GM23338 (cell line): ENCODE results near the gene TAGAP. TPM values are rescaled to one million over a fixed set of nuclear protein-coding genes. Genes with fewer than 3 reads are reported as not detected.

Experiments
- ATAC-seq: fragments of 200-7000 bp; cut with Tn5 transposase; 3 replicates; pipeline ENCODE4 v1.9.1; 2020
- DNase-seq: peaks from one replicate; pipeline ENCODE4 v3.0.0-alpha.2; 2015; ENCODE audit warnings: low spot score
- H2AFZ ChIP-seq: fragments of 200-600 bp; sonication (generic); 2 replicates; pipeline ENCODE4 v1.8.0; 2016; ENCODE audit warnings: antibody characterized with exemption, mild to moderate bottlenecking, moderate library complexity
- H3F3A ChIP-seq: fragments of 200-600 bp; sonication (generic); replicated peaks from 2 replicates; pipeline ENCODE4 v1.8.0; 2017; ENCODE audit warnings: antibody characterized with exemption, mixed run types, low read depth
- H3K27ac ChIP-seq: fragments of 200-600 bp; sonication (generic); 2 replicates; pipeline ENCODE4 v1.6.1; 2016; ENCODE audit warnings: low read depth
- H3K27me3 ChIP-seq: fragments of 200-600 bp; sonication (generic); 2 replicates; pipeline ENCODE4 v1.8.0; 2016; ENCODE audit warnings: mild to moderate bottlenecking, mixed run types, moderate library complexity; ENCODE audit not compliant: insufficient read depth
- H3K36me3 ChIP-seq: fragments of 200-600 bp; sonication (generic); 2 replicates; pipeline ENCODE4 v1.8.0; 2016; ENCODE audit warnings: mild to moderate bottlenecking; ENCODE audit not compliant: insufficient read depth
- H3K4me1 ChIP-seq: fragments of 200-600 bp; sonication (generic); 2 replicates; pipeline ENCODE4 v1.8.0; 2016; ENCODE audit warnings: mild to moderate bottlenecking, moderate library complexity; ENCODE audit not compliant: insufficient read depth
- H3K4me2 ChIP-seq: fragments of 200-600 bp; sonication (generic); 2 replicates; pipeline ENCODE4 v1.7.1; 2017; ENCODE audit warnings: mixed run types
- H3K4me3 ChIP-seq: fragments of 200-600 bp; sonication (generic); 2 replicates; pipeline ENCODE4 v1.6.1; 2016; ENCODE audit warnings: mixed run types
- H3K79me2 ChIP-seq: fragments of 200-600 bp; sonication (generic); replicated peaks from 2 replicates; pipeline ENCODE4 v1.8.0; 2017; ENCODE audit warnings: mild to moderate bottlenecking; ENCODE audit not compliant: insufficient read depth
- H3K9me2 ChIP-seq: fragments of 200-600 bp; sonication (generic); 2 replicates; pipeline ENCODE4 v1.8.0; 2017; ENCODE audit not compliant: insufficient read depth
- H4K20me1 ChIP-seq: fragments of 200-600 bp; sonication (generic); replicated peaks from 2 replicates; pipeline ENCODE4 v1.8.0; 2017; ENCODE audit warnings: mild to moderate bottlenecking; ENCODE audit not compliant: insufficient read depth
- H3K27ac Mint-ChIP-seq: 2 replicates; pipeline ENCODE4 v1.8.0; 2020; ENCODE audit warnings: inconsistent platforms, mild to moderate bottlenecking, moderate library complexity, mixed read lengths
- H3K27me3 Mint-ChIP-seq: 3 replicates; pipeline ENCODE4 v1.8.0; 2022; ENCODE audit warnings: low read depth, mild to moderate bottlenecking, moderate library complexity, mixed read lengths, inconsistent platforms; ENCODE audit not compliant: insufficient read depth, poor library complexity
- H3K36me3 Mint-ChIP-seq: 3 replicates; pipeline ENCODE4 v1.8.0; 2021; ENCODE audit warnings: low read depth, mild to moderate bottlenecking, inconsistent platforms, moderate library complexity, mixed read lengths
- H3K4me1 Mint-ChIP-seq: 3 replicates; pipeline ENCODE4 v1.8.0; 2020; ENCODE audit warnings: mild to moderate bottlenecking, inconsistent platforms, mixed read lengths
- H3K4me3 Mint-ChIP-seq: 3 replicates; pipeline ENCODE4 v1.8.0; 2021; ENCODE audit warnings: moderate library complexity, mild to moderate bottlenecking, inconsistent platforms, mixed read lengths
- H3K9me3 Mint-ChIP-seq: 3 replicates; pipeline ENCODE4 v1.8.0; 2020; ENCODE audit warnings: moderate library complexity, mild to moderate bottlenecking, inconsistent platforms, mixed read lengths
- CREB1 ChIP-seq: fragments of 250-450 bp; sonication (Bioruptor Pico); IDR thresholded peaks from 2 replicates; pipeline ENCODE4 v1.5.0; 2020; ENCODE audit warnings: low read depth, mild to moderate bottlenecking, moderate library complexity
- EZH2 ChIP-seq: fragments of 200-600 bp; sonication (generic); IDR thresholded peaks from one replicate; pipeline ENCODE4 v1.8.0; 2017; ENCODE audit warnings: antibody characterized with exemption, mild to moderate bottlenecking, low read depth; ENCODE audit not compliant: unreplicated experiment
- EZH2phosphoT487 ChIP-seq: fragments of 200-600 bp; sonication (generic); IDR thresholded peaks from one replicate; pipeline ENCODE4 v1.8.1; 2018; ENCODE audit warnings: antibody characterized with exemption; ENCODE audit not compliant: unreplicated experiment
- JUNB ChIP-seq: IDR thresholded peaks from one replicate; pipeline ENCODE4 v1.6.1; 2016; ENCODE audit warnings: antibody characterized with exemption; ENCODE audit not compliant: unreplicated experiment
- NANOG ChIP-seq: IDR thresholded peaks from 2 replicates; pipeline ENCODE4 v1.6.1; 2016; ENCODE audit warnings: antibody characterized with exemption, borderline replicate concordance
- POLR2AphosphoS5 ChIP-seq: IDR thresholded peaks from 2 replicates; pipeline ENCODE4 v1.6.1; 2016; ENCODE audit warnings: antibody characterized with exemption, low read depth
- STAT1 ChIP-seq: IDR thresholded peaks from one replicate; pipeline ENCODE4 v1.6.1; 2016; ENCODE audit warnings: antibody characterized with exemption; ENCODE audit not compliant: unreplicated experiment
- ZNF114 ChIP-seq: fragments of 250-450 bp; sonication (Bioruptor Pico); IDR thresholded peaks from 2 replicates; pipeline ENCODE4 v1.5.0; 2020; ENCODE audit warnings: mild to moderate bottlenecking, moderate library complexity
- ZNF331 ChIP-seq: fragments of 250-450 bp; sonication (Bioruptor Pico); IDR thresholded peaks from 2 replicates; pipeline ENCODE4 v1.5.0; 2020; ENCODE audit warnings: low read depth, mild to moderate bottlenecking, moderate library complexity
- polyA plus RNA-seq: library from polyadenylated mRNA; unstranded; fragments of >200 nt; fragmentation: Nextera tagmentation; extraction: Ambion mirVana; gene quantifications from 2 replicates; pipeline ENCODE4 v1.2.1, GENCODE V29; 2016
- total RNA-seq: library from RNA; depleted of rRNA; stranded (reverse); fragments of >200 nt; shearing (Covaris generic); gene quantifications from 2 replicates; pipeline ENCODE4 v1.2.3, GENCODE V29; 2014
- TF ChIP-seq, protein P1 (sequence below), 2 experiments: fragments of 200-600 bp in 1 of 2; sonication (generic) in 1 of 2; conservative IDR thresholded peaks; 2 replicates each; pipeline versions ENCODE4 v1.5.1 to v1.6.1; 2016 to 2017; ENCODE audit warnings: antibody characterized with exemption in 2 of 2, low read depth in 2 of 2, mild to moderate bottlenecking in 2 of 2, moderate library complexity in 1 of 2
- TF ChIP-seq, protein P2 (sequence below): IDR thresholded peaks from 2 replicates; pipeline ENCODE4 v1.6.1; 2016; ENCODE audit warnings: antibody characterized with exemption
- TF ChIP-seq, protein P3 (sequence below): fragments of 250-450 bp; sonication (Bioruptor Pico); IDR thresholded peaks from 2 replicates; pipeline ENCODE4 v1.5.0; 2020; ENCODE audit warnings: mild to moderate bottlenecking, moderate library complexity
- TF ChIP-seq, protein P4 (sequence below): IDR thresholded peaks from one replicate; pipeline ENCODE4 v1.6.1; 2018; ENCODE audit warnings: antibody characterized with exemption; ENCODE audit not compliant: unreplicated experiment

TAGAP gene
- total and polyA plus RNA-seq, 2 experiments from 2014 or later = not detected

DNA sequence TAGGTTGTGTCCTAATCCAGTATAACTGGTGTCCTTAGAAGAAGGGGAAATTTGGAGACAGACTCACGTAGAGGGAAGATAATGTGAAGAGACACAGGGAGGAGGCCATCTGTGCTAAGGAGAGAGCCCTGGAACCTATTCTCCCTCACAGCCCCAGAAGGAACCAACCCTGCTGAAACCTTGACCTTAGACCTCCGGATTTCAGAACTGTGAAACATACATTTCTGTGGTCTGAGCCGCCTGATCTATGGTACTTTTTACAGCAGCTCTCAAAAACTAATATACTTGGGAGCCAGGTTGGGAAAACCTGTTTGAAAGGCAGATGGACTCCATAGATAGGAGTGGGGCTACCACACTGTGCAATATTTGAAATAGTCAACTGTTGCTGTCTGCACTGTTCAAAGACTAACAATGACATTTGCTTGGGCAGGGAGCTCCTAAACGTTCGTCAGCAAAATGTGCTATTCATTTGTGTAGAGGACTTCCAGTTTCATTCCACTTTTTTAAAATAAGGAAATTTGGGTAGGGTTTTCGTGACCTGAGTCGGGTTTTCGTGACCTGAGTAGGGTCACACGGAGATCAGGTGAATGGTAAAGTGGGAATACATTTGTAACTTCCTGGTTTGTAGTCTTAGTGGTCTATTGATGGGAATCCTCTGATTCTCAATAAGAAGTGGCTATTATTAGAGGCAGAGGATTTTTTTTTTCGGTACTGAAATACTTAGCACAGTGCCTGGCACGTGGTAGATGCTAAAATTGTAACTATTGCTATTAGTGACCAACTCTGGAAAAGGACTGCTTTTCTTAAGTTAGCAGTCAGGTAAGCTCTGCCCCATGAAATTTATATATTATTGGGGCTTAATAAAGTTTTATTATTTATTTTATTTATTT lies 11.4 kb downstream of the TAGAP start:
- no peaks in the 10 kb centered on the region for H3K36me3 Mint-ChIP-seq
- TF ChIP-seq NANOG (no peak), ZNF331 (CRISPR knock-in tag) (no peak), JUNB (no peak), EZH2phosphoT487 (no peak), ZNF114 (CRISPR knock-in tag) (no peak), CREB1 (CRISPR knock-in tag) (no peak), POLR2AphosphoS5 (no peak), STAT1 (no peak), EZH2 (no peak)
- TF ChIP-seq, protein P1, sequence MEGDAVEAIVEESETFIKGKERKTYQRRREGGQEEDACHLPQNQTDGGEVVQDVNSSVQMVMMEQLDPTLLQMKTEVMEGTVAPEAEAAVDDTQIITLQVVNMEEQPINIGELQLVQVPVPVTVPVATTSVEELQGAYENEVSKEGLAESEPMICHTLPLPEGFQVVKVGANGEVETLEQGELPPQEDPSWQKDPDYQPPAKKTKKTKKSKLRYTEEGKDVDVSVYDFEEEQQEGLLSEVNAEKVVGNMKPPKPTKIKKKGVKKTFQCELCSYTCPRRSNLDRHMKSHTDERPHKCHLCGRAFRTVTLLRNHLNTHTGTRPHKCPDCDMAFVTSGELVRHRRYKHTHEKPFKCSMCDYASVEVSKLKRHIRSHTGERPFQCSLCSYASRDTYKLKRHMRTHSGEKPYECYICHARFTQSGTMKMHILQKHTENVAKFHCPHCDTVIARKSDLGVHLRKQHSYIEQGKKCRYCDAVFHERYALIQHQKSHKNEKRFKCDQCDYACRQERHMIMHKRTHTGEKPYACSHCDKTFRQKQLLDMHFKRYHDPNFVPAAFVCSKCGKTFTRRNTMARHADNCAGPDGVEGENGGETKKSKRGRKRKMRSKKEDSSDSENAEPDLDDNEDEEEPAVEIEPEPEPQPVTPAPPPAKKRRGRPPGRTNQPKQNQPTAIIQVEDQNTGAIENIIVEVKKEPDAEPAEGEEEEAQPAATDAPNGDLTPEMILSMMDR (conservative IDR thresholded peaks at IDR 0.05; ENCODE audit: low read depth in 2 of 2) = no peak
- TF ChIP-seq, protein P2, sequence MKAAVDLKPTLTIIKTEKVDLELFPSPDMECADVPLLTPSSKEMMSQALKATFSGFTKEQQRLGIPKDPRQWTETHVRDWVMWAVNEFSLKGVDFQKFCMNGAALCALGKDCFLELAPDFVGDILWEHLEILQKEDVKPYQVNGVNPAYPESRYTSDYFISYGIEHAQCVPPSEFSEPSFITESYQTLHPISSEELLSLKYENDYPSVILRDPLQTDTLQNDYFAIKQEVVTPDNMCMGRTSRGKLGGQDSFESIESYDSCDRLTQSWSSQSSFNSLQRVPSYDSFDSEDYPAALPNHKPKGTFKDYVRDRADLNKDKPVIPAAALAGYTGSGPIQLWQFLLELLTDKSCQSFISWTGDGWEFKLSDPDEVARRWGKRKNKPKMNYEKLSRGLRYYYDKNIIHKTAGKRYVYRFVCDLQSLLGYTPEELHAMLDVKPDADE = no peak
- TF ChIP-seq, protein P3, sequence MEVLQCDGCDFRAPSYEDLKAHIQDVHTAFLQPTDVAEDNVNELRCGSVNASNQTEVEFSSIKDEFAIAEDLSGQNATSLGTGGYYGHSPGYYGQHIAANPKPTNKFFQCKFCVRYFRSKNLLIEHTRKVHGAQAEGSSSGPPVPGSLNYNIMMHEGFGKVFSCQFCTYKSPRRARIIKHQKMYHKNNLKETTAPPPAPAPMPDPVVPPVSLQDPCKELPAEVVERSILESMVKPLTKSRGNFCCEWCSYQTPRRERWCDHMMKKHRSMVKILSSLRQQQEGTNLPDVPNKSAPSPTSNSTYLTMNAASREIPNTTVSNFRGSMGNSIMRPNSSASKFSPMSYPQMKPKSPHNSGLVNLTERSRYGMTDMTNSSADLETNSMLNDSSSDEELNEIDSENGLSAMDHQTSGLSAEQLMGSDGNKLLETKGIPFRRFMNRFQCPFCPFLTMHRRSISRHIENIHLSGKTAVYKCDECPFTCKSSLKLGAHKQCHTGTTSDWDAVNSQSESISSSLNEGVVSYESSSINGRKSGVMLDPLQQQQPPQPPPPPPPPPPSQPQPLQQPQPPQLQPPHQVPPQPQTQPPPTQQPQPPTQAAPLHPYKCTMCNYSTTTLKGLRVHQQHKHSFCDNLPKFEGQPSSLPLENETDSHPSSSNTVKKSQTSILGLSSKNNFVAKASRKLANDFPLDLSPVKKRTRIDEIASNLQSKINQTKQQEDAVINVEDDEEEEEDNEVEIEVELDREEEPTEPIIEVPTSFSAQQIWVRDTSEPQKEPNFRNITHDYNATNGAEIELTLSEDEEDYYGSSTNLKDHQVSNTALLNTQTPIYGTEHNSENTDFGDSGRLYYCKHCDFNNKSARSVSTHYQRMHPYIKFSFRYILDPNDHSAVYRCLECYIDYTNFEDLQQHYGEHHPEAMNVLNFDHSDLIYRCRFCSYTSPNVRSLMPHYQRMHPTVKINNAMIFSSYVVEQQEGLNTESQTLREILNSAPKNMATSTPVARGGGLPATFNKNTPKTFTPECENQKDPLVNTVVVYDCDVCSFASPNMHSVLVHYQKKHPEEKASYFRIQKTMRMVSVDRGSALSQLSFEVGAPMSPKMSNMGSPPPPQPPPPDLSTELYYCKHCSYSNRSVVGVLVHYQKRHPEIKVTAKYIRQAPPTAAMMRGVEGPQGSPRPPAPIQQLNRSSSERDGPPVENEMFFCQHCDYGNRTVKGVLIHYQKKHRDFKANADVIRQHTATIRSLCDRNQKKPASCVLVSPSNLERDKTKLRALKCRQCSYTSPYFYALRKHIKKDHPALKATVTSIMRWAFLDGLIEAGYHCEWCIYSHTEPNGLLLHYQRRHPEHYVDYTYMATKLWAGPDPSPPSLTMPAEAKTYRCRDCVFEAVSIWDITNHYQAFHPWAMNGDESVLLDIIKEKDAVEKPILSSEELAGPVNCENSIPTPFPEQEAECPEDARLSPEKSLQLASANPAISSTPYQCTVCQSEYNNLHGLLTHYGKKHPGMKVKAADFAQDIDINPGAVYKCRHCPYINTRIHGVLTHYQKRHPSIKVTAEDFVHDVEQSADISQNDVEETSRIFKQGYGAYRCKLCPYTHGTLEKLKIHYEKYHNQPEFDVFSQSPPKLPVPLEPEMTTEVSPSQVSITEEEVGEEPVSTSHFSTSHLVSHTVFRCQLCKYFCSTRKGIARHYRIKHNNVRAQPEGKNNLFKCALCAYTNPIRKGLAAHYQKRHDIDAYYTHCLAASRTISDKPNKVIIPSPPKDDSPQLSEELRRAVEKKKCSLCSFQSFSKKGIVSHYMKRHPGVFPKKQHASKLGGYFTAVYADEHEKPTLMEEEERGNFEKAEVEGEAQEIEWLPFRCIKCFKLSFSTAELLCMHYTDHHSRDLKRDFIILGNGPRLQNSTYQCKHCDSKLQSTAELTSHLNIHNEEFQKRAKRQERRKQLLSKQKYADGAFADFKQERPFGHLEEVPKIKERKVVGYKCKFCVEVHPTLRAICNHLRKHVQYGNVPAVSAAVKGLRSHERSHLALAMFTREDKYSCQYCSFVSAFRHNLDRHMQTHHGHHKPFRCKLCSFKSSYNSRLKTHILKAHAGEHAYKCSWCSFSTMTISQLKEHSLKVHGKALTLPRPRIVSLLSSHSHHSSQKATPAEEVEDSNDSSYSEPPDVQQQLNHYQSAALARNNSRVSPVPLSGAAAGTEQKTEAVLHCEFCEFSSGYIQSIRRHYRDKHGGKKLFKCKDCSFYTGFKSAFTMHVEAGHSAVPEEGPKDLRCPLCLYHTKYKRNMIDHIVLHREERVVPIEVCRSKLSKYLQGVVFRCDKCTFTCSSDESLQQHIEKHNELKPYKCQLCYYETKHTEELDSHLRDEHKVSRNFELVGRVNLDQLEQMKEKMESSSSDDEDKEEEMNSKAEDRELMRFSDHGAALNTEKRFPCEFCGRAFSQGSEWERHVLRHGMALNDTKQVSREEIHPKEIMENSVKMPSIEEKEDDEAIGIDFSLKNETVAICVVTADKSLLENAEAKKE (CRISPR knock-in tag) = no peak
- TF ChIP-seq, protein P4, sequence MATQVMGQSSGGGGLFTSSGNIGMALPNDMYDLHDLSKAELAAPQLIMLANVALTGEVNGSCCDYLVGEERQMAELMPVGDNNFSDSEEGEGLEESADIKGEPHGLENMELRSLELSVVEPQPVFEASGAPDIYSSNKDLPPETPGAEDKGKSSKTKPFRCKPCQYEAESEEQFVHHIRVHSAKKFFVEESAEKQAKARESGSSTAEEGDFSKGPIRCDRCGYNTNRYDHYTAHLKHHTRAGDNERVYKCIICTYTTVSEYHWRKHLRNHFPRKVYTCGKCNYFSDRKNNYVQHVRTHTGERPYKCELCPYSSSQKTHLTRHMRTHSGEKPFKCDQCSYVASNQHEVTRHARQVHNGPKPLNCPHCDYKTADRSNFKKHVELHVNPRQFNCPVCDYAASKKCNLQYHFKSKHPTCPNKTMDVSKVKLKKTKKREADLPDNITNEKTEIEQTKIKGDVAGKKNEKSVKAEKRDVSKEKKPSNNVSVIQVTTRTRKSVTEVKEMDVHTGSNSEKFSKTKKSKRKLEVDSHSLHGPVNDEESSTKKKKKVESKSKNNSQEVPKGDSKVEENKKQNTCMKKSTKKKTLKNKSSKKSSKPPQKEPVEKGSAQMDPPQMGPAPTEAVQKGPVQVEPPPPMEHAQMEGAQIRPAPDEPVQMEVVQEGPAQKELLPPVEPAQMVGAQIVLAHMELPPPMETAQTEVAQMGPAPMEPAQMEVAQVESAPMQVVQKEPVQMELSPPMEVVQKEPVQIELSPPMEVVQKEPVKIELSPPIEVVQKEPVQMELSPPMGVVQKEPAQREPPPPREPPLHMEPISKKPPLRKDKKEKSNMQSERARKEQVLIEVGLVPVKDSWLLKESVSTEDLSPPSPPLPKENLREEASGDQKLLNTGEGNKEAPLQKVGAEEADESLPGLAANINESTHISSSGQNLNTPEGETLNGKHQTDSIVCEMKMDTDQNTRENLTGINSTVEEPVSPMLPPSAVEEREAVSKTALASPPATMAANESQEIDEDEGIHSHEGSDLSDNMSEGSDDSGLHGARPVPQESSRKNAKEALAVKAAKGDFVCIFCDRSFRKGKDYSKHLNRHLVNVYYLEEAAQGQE = no peak
- Histone ChIP-seq H3K27me3 (no peaks in the 10 kb centered on the region), H3K4me2 (no peak overlapping the region), H3K4me3 (no peak overlapping the region), H3K4me1 (no peaks in the 10 kb centered on the region), H3K9me2 (no peaks in the 10 kb centered on the region), H2AFZ (no peak overlapping the region; the same call in 1 of the 2 replicates), H3F3A (no peaks in the 10 kb centered on the region), H3K79me2 (no peaks in the 10 kb centered on the region), H3K36me3 (no peaks in the 10 kb centered on the region), H4K20me1 (no peaks in the 10 kb centered on the region), H3K27ac (no peak overlapping the region)
- H3K9me3 Mint-ChIP-seq = no peaks in the 10 kb centered on the region
- H3K4me1 Mint-ChIP-seq = peaks cover 6% of the 10 kb centered on the region; the same call in 1 of the 3 replicates
- H3K4me3 Mint-ChIP-seq = no peak overlapping the region
- H3K27me3 Mint-ChIP-seq = peaks cover 3% of the 10 kb centered on the region
- no peak overlapping the region for H3K27ac Mint-ChIP-seq
- ATAC-seq = no peak
- DNase-seq = no peak
